HG03045 (cell line): Measurements from ENCODE around the gene SLC12A6.
"Not testable (repeated sequence)": the region's sequence is repeated elsewhere in the genome, so short reads cannot be mapped to it uniquely, and the experiment has no call there.

Experiments used
- ATAC-seq: cut with Tn5 transposase; IDR thresholded peaks from one replicate; pipeline ENCODE4 v1.9.1; 2021; ENCODE audit warnings: mild to moderate bottlenecking, moderate library complexity; ENCODE audit not compliant: unreplicated experiment

The SLC12A6 gene

GRCh38 chr15:34209421-34210282 lies 127.9 kb downstream of the SLC12A6 start, which contains the start of gene KATNBL1:
TSS of gene KATNBL1 (minus strand) at chr15:34210096. CDS start at chr15:34163676, 46,420 bp downstream.
- peak; percentile 86 for ATAC-seq

- ATAC-seq: no peak
Measured at GRCh38 chr15:34206011-34206410, 131.6 kb downstream of the SLC12A6 start.

- ATAC-seq: no peak
Measured at GRCh38 chr15:34203936-34204335, 133.6 kb downstream of the SLC12A6 start.

DNA sequence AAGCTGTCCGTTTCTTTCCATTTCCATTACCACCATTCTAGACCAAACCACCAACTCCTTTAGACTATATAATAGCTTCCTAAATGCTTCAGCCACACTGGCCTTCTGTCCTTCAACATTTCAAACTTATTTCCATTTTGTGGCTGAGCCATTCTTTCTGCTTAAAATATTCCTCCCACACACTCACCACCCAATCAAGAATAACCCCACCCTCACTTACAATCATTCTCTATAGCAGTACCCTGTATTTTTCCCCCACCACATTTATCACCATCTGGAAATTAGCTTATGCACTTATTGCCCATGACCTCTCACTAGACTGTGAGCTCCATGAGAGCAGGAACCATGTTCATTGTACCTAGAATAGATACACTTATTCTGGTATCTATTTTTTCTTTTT lies 134.3 kb downstream of the SLC12A6 start:
- ATAC-seq: no peak

- not testable (repeated sequence) for ATAC-seq
Measured at GRCh38 chr15:34193272-34193671, 144.3 kb downstream of the SLC12A6 start.

DNA sequence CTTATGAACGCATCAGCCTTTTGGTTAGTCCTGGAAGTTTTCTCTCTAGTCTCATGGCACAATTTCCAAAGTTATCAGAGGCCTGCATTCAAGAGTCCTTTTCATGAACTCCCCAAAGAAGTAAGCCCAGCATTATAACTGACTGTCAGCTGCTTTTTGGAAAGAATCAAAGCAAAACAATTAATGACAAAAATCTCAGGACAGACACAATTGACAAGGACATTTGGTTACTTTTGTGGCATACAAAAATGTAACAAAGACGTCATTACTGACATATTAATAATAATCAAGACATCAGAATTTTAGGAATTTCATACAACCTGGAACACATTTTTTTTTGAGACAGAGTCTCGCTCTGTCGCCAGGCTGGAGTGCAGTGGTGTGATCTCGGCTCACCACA lies 148.9 kb downstream of the SLC12A6 start:
- ATAC-seq: no peak

DNA sequence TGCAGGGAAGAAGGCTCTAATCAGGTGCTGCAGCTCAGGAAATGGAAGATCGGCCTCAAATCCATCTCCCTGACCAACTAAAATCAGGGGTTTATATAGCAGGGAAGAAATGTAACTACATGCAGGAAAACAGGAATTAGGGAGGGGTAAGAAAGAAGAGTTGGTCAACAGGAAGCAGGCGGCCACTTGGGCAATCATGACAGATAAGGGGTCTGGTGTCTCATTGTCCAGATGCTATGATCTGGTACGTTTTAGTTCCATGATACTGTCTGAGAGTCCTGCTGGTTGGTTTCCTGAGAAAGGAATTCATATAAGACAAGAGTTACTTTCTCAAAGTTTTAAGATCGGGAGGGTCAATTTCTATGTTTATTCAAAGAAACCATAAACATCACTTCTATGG lies 151.9 kb downstream of the SLC12A6 start:
- no peak for ATAC-seq

- no peak for ATAC-seq
Measured at GRCh38 chr15:34182942-34183341, 154.6 kb downstream of the SLC12A6 start.
